ENCODE results near the gene PPIA.
A peak's percentile ranks its signal among the peaks of the same experiment; 100 is the strongest.

DNA sequence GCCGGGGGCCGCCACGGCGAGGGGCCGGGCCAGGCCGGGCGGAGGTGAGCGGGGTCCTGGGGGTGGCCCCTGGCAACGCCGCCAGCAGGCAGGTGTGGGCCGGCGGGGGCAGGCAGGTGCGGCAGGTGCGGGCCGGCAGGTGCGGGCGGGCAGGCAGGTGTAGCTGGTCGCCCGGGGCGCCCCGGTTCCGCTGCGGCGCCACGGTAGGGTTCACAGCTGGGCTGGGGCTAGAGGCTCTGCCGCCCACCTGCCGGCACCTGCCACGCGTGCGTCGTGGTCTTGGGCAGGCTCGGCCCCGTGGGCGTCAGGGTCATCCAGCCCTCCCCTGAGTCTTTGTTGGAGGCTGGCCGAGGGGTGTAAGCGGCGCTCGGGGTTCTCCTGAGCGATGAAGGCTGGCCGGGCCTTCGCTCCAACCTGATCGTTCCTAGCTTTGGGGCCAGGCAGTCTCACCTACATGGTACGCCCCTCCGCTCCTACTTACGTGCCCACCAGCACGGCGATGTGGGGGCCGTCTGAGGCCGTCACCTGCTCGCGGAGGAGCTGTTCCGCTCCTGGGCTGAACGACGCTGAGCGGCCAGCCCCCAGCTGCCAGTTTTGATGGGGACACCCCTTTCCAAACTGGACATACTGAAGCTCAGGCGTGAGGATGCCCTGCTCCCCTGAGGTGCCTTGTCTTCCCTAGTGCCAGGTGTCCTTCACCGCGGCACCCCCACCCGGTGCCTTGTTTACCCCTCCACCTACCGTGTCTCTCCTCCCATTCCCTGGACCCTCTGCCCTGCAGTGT, 47.3 kb upstream of the PPIA start:
- TF ChIP-seq POLR2A (IDR thresholded peaks at IDR 0.05; ENCODE audit: low read depth, low read length) = no peak; the same call in 1 of the 2 replicates
- peak; percentile 61; the same call in 1 of the 2 replicates for TF ChIP-seq POLR2AphosphoS5 (IDR thresholded peaks at IDR 0.05; ENCODE audit: low read depth, low read length)
- no peak for TF ChIP-seq TAF1 (IDR thresholded peaks at IDR 0.05; ENCODE audit: borderline replicate concordance, low read depth, low read length)
